Erythroblast (primary cell): ENCODE results near the gene CYSLTR2.

Experiments used
- GATA1 ChIP-seq: IDR thresholded peaks from 2 replicates; pipeline ENCODE4 v1.6.1; 2011; ENCODE audit warnings: low read depth, mild to moderate bottlenecking, control low read depth, low read length, moderate library complexity
- POLR2A ChIP-seq: IDR thresholded peaks from 2 replicates; pipeline ENCODE4 v1.6.1; 2011; ENCODE audit warnings: mild to moderate bottlenecking, low read length

DNA sequence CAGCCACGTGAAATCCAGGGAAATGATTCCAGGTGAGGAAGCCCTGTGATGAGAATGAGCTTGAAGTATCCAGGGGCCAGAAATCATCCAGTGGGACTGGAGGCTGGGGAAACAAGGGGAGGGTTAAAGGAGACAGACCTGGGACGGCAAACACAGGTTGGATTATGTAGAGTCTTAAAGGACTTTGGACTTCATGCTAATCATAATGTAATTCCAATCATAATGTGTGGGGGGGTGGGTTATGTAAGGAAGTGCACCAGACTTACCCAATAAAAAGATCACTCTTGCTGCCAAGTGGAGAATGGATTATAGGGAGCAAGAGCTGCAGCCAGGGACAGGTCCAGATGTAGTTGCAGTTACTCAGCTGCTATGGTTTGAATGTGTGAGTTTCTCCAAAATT lies 16.1 kb upstream of the CYSLTR2 start:
- TF ChIP-seq POLR2A (no peak), GATA1 (no peak)
